H1 (cell line): ENCODE measurements around the gene PRAMEF18. TPM values are rescaled to one million over a fixed set of nuclear protein-coding genes. Genes with fewer than 3 reads are reported as not detected.
"Not testable (repeated sequence)": the region's sequence is repeated elsewhere in the genome, so short reads cannot be mapped to it uniquely, and the experiment has no call there.

Experiments used
- CTCF ChIA-PET: fragments of 300-600 bp; sonication (Branson Sonifier 250); formaldehyde crosslinking; loops from one replicate; lab custom pipeline; 2021; ENCODE audit not compliant: partially characterized antibody; lab: Charles Lee
- POLR2A ChIA-PET: fragments of 300-600 bp; sonication (Branson Sonifier 250); formaldehyde crosslinking; loops from one replicate; lab custom pipeline; 2021; ENCODE audit warnings: inconsistent platforms; ENCODE audit not compliant: partially characterized antibody; lab: Charles Lee
- DNase-seq, 2 experiments: peaks; one replicate each; pipeline versions ENCODE4 v3.0.0 to v3.0.0-alpha.2; 2010 to 2022; ENCODE audit warnings: low spot score in 2 of 2, low read depth in 1 of 2, mixed read lengths in 1 of 2
- FAIRE-seq: peaks from 2 replicates; lab custom pipeline; 2011; peaks lifted over from hg19 to GRCh38; lab: Jason Lieb, UNC
- H2AFZ ChIP-seq: 2 replicates; pipeline ENCODE4 v1.8.1; 2012; ENCODE audit warnings: low read length, inconsistent platforms
- H2AK5ac ChIP-seq: 2 replicates; pipeline ENCODE4 v1.6.1; 2013; ENCODE audit warnings: low read depth, low read length
- H2BK120ac ChIP-seq: replicated peaks from 2 replicates; pipeline ENCODE3; 2013; ENCODE audit warnings: low read depth, low read length, inconsistent platforms
- H2BK12ac ChIP-seq: 2 replicates; pipeline ENCODE4 v1.6.1; 2013; ENCODE audit warnings: low read depth, low read length
- H2BK15ac ChIP-seq: 2 replicates; pipeline ENCODE4 v1.6.1; 2013; ENCODE audit warnings: low read length
- H2BK20ac ChIP-seq: 2 replicates; pipeline ENCODE4 v1.6.1; 2013; ENCODE audit warnings: low read length
- H2BK5ac ChIP-seq: 2 replicates; pipeline ENCODE4 v1.6.1; 2013; ENCODE audit warnings: low read depth, low read length
- H3K14ac ChIP-seq: 2 replicates; pipeline ENCODE4 v1.6.1; 2013; ENCODE audit warnings: inconsistent platforms; ENCODE audit not compliant: insufficient read length
- H3K18ac ChIP-seq: 2 replicates; pipeline ENCODE4 v1.6.1; 2013; ENCODE audit warnings: low read length; ENCODE audit errors: extremely low read depth
- H3K23ac ChIP-seq: 2 replicates; pipeline ENCODE4 v1.6.1; 2013; ENCODE audit warnings: inconsistent platforms; ENCODE audit not compliant: insufficient read length
- H3K23me2 ChIP-seq: 2 replicates; pipeline ENCODE4 v1.6.1; 2013; ENCODE audit warnings: low read depth, low read length
- H3K27ac ChIP-seq: 2 replicates; pipeline ENCODE4 v1.6.1; 2011; ENCODE audit warnings: low read depth, low read length, inconsistent platforms
- H3K27me3 ChIP-seq, 4 experiments: replicated peaks in 1 of 4; 1 replicate in 1 of 4; 2 replicates in 3 of 4; pipeline versions ENCODE4 v1.6.1 to v1.8.1; 2011 to 2013; ENCODE audit warnings: low read length in 3 of 4, mild to moderate bottlenecking in 3 of 4, inconsistent platforms in 2 of 4, mixed read lengths in 2 of 4, moderate library complexity in 1 of 4; ENCODE audit not compliant: control insufficient read depth in 3 of 4, insufficient read depth in 3 of 4; ENCODE audit errors: extremely low read depth in 1 of 4
- H3K36me3 ChIP-seq, 4 experiments: 2 replicates each; pipeline versions ENCODE4 v1.6.1 to v1.8.1; 2011 to 2013; ENCODE audit warnings: mild to moderate bottlenecking in 4 of 4, low read length in 3 of 4, moderate library complexity in 2 of 4, control low read depth in 1 of 4, inconsistent platforms in 1 of 4; ENCODE audit not compliant: insufficient read depth in 4 of 4, control insufficient read depth in 2 of 4
- H3K4ac ChIP-seq: replicated peaks from 2 replicates; pipeline ENCODE3; 2013; ENCODE audit warnings: low read length, low read depth, mixed read lengths, inconsistent platforms; ENCODE audit not compliant: insufficient read length
- H3K4me1 ChIP-seq, 4 experiments: replicated peaks in 1 of 4; 1 replicate in 1 of 4; 2 replicates in 3 of 4; pipeline versions ENCODE4 v1.6.1 to v1.8.1; 2011 to 2013; ENCODE audit warnings: low read length in 3 of 4, inconsistent platforms in 2 of 4, mixed read lengths in 1 of 4; ENCODE audit not compliant: insufficient read depth in 4 of 4, control insufficient read depth in 3 of 4
- H3K4me2 ChIP-seq, 2 experiments: 2 replicates each; pipeline versions ENCODE4 v1.6.1 to v1.8.1; 2011 to 2013; ENCODE audit warnings: low read depth in 2 of 2, low read length in 2 of 2, control low read depth in 1 of 2, inconsistent platforms in 1 of 2, mild to moderate bottlenecking in 1 of 2; ENCODE audit not compliant: insufficient read depth in 1 of 2
- H3K4me3 ChIP-seq, 4 experiments: fragments of 200-600, 300-600 bp in 1 of 4; sonication (generic), shearing (Covaris generic), sonication (Bioruptor Twin) in 1 of 4; 2 replicates each; pipeline versions ENCODE4 v1.5.1 to v1.8.1; 2011 to 2016; ENCODE audit warnings: low read length in 4 of 4, low read depth in 3 of 4, control low read depth in 2 of 4, inconsistent platforms in 2 of 4, mild to moderate bottlenecking in 2 of 4, mixed read lengths in 1 of 4, moderate library complexity in 1 of 4; ENCODE audit not compliant: insufficient read depth in 2 of 4; ENCODE audit errors: extremely low read depth in 1 of 4
- H3K56ac ChIP-seq: replicated peaks from 2 replicates; pipeline ENCODE3; 2013; ENCODE audit warnings: low read depth, mild to moderate bottlenecking, mixed read lengths, low read length, inconsistent platforms; ENCODE audit not compliant: insufficient read length
- H3K79me1 ChIP-seq: 2 replicates; pipeline ENCODE4 v1.6.1; 2013; ENCODE audit warnings: low read depth, low read length, control low read depth
- H3K79me2 ChIP-seq, 2 experiments: 2 replicates each; pipeline versions ENCODE4 v1.6.1 to v1.8.1; 2012 to 2013; ENCODE audit warnings: low read length in 2 of 2, mild to moderate bottlenecking in 2 of 2, inconsistent platforms in 1 of 2; ENCODE audit not compliant: insufficient read depth in 2 of 2, control insufficient read depth in 1 of 2
- H3K9ac ChIP-seq, 4 experiments: replicated peaks in 1 of 4; 1 replicate in 1 of 4; 2 replicates in 3 of 4; pipeline versions ENCODE4 v1.6.1 to v1.8.1; 2011 to 2013; ENCODE audit warnings: low read depth in 3 of 4, low read length in 3 of 4, control low read depth in 2 of 4, mild to moderate bottlenecking in 2 of 4, moderate library complexity in 2 of 4, inconsistent platforms in 1 of 4; ENCODE audit errors: extremely low read depth in 1 of 4
- H3K9me3 ChIP-seq, 2 experiments: 2 replicates each; pipeline versions ENCODE4 v1.6.1 to v1.8.1; 2012 to 2013; ENCODE audit warnings: mild to moderate bottlenecking in 2 of 2, moderate library complexity in 2 of 2, control low read depth in 1 of 2, inconsistent platforms in 1 of 2, low read depth in 1 of 2, low read length in 1 of 2, mixed read lengths in 1 of 2; ENCODE audit not compliant: insufficient read depth in 2 of 2
- H4K20me1 ChIP-seq, 2 experiments: replicated peaks in 1 of 2; 2 replicates each; pipeline versions ENCODE3 to v1.8.1; 2011 to 2013; ENCODE audit warnings: inconsistent platforms in 2 of 2, low read length in 2 of 2, mild to moderate bottlenecking in 1 of 2; ENCODE audit not compliant: insufficient read depth in 2 of 2, control insufficient read depth in 1 of 2
- H4K5ac ChIP-seq: 2 replicates; pipeline ENCODE4 v1.6.1; 2013; ENCODE audit warnings: low read length, low read depth, mixed read lengths, inconsistent platforms; ENCODE audit not compliant: insufficient read length
- H4K8ac ChIP-seq: 2 replicates; pipeline ENCODE4 v1.8.0; 2013; ENCODE audit warnings: mild to moderate bottlenecking, moderate library complexity, low read length, inconsistent platforms; ENCODE audit not compliant: insufficient read depth; ENCODE audit errors: extremely low read depth
- H4K91ac ChIP-seq: replicated peaks from 2 replicates; pipeline ENCODE3; 2013; ENCODE audit warnings: low read length, mixed read lengths, inconsistent platforms; ENCODE audit not compliant: insufficient read length
- WGBS, 2 experiments: shearing (Covaris generic) in 1 of 2; methylation state at CpG; one replicate each; pipeline versions ENCODE4 v1.1.6 to v1.1.7; 2013 to 2015; ENCODE audit warnings: low lambda C conversion rate in 2 of 2, mixed read lengths in 2 of 2, inconsistent platforms in 1 of 2, low coverage in 1 of 2, missing lambda C conversion rate in 1 of 2; ENCODE audit not compliant: insufficient replicate concordance in 2 of 2, insufficient coverage in 1 of 2, insufficient read length in 1 of 2; ENCODE audit errors: extremely low coverage in 1 of 2, missing lambda C conversion rate in 1 of 2; 5-methylcytosine and 5-hydroxymethylcytosine counted together
- polyA plus RNA-seq, 7 experiments: library from polyadenylated mRNA; depleted of rRNA in 3 of 7; stranded (reverse) in 5 of 7; unstranded in 2 of 7; fragments of >200 nt in 5 of 7; fragments of 200-250 nt in 2 of 7; gene quantifications; 1 replicate in 5 of 7; 2 replicates in 1 of 7; 4 replicates in 1 of 7; pipeline versions ENCODE4 v1.2.1 to v1.2.3, GENCODE V29; 2011 to 2013; ENCODE audit warnings: missing spikeins in 2 of 7, mixed read lengths in 2 of 7
- total RNA-seq: library from RNA; stranded (reverse); fragmentation: NEBNext Ultra II Directional; extraction: Animal tissue kit (Norgen Biotek cat#: 25700); gene quantifications from 2 replicates; pipeline ENCODE4 v1.2.1, GENCODE V29; 2021

The PRAMEF18 gene
- total and polyA plus RNA-seq, 2 of the 8 experiments (the other 6 are each of a cell fraction or from before 2014, with no cell fraction given), result not detected

DNA sequence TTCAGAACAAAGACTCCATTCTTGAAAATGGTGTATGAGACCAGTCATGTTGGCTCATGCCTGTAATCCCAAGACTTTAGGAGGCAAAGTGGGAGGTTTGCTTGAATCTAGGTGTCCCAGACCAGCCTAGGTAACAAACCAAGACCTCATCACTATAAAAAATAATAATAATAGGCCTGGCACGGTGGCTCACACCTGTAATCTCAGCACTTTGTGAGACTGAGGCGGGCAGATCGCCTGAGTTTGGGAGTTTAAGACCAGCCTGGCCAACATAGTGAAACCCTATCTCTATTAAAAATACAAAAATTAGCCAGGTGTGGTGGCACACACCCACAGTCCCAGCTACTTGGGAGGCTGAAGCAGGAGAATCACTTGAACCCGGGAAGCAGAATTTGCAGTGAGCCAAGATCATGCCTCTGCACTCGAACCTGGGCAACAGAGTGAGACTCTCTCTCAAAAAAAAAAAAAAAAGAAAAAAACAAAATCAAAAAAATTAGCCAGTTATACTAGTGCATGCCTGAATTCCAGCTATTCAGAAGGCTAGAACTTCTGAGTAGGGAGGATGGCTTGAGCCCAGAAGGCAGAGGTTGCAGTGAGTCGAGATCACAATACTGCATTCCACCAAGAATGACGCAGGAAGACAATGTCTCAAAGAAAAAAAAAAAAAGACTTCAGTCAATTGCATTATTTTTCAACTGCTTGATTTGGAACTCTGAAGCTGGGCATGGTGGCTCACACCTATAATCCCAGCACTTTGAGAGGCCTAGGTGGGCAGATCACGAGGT, 1.5 kb upstream of the PRAMEF18 start:
- H4K8ac ChIP-seq, H2BK120ac ChIP-seq, DNase-seq, H4K5ac ChIP-seq, H3K4me2 ChIP-seq, H3K18ac ChIP-seq, H2AFZ ChIP-seq, H2BK5ac ChIP-seq, H3K27ac ChIP-seq, H3K4me3 ChIP-seq, H3K14ac ChIP-seq, H3K23ac ChIP-seq, H3K79me1 ChIP-seq, H3K4ac ChIP-seq, H4K91ac ChIP-seq, H3K36me3 ChIP-seq, H3K56ac ChIP-seq, H3K9ac ChIP-seq, H3K23me2 ChIP-seq, H2BK12ac ChIP-seq, CTCF ChIA-PET, FAIRE-seq, POLR2A ChIA-PET, H3K4me1 ChIP-seq, H2BK15ac ChIP-seq, H3K27me3 ChIP-seq, H4K20me1 ChIP-seq, H3K79me2 ChIP-seq, H2BK20ac ChIP-seq, H2AK5ac ChIP-seq: not testable (repeated sequence)
- 80% methylated on average over 8 of the region's 8 CpGs; no CpG with 5 or more reads in 1 of the 2 experiments for WGBS, 2 experiments
- H3K9me3 ChIP-seq, result peaks cover 48 to 66% of the 10 kb centered on the region in 2 experiments
